ENCODE measurements around the gene ADGRF4. TPM values are rescaled to one million over a fixed set of nuclear protein-coding genes. Genes with fewer than 3 reads are reported as not detected.

The ADGRF4 gene
- total RNA-seq, 1 donor from 2014 or later: 2.6 TPM

DNA sequence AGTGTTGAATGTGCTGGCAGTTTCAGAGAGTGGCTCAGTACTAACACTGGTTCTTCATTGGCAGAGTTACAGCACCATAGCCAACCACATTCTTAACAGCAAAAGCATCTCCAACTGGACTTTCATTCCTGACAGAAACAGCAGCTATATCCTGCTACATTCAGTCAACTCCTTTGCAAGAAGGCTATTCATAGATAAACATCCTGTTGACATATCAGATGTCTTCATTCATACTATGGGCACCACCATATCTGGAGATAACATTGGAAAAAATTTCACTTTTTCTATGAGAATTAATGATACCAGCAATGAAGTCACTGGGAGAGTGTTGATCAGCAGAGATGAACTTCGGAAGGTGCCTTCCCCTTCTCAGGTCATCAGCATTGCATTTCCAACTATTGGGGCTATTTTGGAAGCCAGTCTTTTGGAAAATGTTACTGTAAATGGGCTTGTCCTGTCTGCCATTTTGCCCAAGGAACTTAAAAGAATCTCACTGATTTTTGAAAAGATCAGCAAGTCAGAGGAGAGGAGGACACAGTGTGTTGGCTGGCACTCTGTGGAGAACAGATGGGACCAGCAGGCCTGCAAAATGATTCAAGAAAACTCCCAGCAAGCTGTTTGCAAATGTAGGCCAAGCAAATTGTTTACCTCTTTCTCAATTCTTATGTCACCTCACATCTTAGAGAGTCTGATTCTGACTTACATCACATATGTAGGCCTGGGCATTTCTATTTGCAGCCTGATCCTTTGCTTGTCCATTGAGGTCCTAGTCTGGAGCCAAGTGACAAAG lies 17.0 kb upstream of the ADGRF4 start:
- no peak for DNase-seq

DNA sequence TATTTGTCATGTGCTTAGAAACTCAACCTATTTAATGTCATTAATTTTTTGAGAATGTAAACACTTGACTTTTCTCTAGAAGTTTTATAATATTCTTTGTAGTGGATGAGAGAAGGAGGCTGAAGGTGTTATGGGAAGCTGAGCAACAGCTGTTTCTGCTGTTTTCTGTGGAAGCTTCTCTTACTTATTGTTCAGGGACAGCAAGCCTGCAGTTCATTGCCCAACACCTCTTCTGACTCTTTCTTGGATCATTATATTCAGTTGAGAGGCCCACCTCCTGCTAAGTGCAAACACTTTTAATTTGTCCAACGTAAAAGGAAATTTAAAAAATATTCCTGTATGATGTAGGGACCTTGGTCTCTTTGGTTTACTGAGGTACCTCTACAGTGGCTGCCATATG lies 12.0 kb upstream of the ADGRF4 start:
- no peak for DNase-seq

DNA sequence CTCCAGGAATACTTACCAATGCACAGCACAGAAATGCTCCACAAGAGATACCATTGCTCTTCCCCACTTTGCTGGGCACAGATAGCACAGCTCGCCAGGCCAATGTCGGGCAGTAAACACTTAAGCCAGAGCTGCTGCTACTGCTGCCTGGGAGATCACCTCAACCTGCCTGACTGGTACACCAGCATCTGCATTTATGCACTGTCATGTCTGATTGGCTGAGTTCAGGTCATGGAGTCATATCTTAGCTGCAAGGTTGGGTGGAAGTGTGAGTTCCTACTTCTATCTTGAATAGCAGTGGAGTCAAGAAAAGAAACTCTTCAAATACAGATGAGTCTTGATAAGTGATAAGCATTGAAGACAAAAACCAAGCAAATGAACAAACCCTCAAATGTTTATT lies 10.9 kb upstream of the ADGRF4 start:
- DNase-seq: no peak

DNA sequence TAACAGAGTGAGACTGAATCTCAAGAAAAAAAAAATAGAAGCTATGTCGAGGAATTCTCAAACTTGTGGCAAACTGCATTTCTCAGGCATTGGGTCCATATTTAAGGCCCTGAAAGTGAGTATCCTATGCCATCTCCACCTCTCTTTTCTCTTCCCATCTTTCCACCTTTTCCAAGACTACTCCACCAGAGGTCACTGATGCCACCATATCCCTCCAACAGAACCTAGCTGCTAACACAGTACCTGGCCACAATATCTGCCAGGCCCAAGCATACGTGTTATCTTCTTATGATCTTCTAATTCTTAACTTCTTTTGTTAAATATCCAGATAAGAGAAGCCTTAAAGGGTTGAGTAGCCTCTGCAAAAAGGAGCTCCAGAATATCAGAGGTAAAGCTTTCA lies 8.2 kb upstream of the ADGRF4 start:
- DNase-seq: no peak

DNA sequence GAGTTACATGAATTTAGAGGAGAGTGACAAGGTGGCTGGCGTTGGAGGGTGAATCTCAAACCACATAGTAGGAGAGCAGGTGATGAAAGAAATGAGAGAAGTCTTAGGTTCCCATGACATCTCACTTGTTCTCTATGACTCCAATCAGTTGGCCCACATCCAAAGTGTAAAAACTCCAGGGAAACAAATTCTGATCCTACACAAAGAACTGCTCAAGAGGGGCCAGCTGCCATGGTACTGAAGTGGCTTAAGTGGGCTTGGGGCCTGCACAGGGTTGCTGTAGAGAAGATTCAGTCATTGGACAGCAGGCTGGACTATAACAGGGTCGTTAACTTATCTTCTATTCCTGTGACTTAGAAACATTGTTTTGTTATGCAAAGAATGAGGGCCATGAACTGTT lies 7.6 kb upstream of the ADGRF4 start:
- DNase-seq: no peak

DNA sequence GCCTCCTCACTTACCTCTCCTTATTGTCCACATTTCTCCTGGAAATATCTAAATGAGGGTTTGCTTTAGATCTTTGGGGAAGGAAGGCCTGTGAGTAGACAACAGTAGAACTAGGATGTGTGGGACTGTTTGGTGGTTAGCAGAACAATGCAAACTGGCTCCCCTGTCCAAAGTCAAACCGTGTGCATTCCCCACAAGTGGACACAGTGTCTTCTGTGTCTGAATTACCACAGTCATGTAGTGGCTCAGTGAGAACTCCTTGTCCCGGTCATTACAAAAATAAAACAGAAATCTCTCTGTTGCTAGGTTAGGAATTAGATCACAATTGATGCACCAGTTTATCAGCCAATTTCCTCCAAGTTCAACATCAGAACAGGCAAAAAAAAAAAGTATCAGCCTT lies 455 bp upstream of the ADGRF4 start:
- DNase-seq: no peak

DNA sequence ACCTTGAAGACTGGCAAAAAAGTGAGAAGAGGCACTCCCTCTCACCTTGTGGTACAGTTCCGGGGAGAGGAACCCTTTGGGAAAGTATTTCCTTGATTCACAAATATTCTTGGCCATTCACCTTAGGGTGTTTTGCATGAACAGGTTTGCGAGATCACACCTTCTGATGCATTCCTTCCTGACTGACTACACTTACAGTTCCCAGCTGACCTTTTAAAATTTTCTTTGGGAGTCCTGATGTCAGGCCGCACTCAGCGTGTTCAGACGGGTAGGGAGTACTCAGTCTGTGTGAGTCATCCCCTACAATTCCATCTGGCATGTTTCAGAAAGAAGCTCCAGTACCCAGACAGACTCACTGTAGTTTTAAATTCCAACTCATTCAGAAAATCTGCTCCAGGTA lies 1.7 kb downstream of the ADGRF4 start:
- DNase-seq: no peak

DNA sequence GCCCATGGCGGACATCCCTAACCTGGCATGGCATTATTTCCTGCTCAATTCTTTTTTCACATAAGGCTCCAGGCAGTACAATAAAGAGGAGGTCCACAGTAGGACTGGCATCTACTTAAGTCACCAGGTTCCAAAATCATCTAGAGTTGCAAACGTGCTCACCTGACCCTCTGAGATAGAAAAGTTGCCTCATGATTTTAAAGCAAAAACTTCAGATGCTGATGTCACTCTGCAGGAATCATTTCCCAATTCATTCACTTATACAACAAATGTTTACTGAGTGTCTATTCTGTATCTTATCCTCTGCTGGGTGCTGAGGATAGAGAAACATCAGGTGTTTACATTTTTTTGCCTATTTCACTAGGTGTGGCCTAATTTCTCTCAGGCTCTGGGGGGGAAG lies 2.2 kb downstream of the ADGRF4 start:
- no peak for DNase-seq

DNA sequence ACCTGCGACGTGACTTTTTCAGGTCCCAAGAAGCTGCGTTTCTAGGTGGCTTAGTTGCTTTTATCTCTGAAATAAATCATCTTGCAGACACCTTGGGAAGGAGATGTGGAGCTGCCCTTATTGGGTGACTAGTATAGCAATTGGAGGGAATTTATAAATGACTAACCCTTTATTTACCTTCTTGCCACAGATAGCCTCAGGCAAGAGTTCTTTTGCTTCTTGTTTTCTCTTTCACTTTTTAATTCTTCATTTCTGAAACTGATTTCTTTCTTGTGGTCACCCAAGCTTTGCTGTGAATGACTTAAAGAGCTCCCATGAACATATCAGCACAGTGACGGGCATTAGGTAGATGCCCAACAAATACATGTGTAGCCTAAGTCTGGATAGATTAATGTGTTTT lies 3.0 kb downstream of the ADGRF4 start:
- no peak for DNase-seq

DNA sequence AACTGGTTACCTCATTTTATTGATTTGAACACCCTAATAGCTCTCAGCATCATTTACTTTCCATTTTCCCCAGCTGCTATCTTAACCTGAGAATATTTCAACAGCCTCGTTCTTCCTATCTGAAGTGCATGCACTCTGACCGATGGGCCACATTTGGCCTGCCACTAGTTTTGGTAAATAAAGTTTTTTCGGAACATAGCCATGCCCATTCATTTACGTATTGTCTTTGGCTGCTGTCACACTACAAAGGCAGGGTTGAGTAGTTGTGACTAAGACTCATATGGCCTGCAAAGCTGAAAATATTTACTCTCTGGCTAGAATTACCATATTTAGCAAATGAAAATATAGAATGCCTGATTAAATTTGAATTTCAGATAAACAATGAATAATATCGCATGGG lies 10.8 kb downstream of the ADGRF4 start:
- DNase-seq: no peak

DNA sequence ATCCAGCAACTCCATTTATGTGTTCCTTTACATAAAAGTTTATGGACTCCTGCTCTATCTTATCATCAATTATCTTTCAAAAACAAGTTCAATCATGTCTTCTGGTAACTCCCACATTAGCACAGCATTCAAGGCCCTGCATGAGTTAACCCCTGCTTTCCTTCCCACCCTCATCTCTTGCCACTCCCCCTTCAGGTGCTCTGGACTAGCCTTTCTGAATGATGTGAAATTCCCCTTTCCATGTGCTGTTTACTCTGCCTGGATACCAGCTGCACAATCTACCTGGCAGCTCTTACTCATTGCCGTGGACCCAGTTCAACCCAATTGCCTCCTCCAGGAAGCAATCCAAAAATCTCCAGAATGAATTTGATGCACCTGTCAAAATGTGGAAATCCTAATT lies 11.9 kb downstream of the ADGRF4 start:
- no peak for DNase-seq

DNA sequence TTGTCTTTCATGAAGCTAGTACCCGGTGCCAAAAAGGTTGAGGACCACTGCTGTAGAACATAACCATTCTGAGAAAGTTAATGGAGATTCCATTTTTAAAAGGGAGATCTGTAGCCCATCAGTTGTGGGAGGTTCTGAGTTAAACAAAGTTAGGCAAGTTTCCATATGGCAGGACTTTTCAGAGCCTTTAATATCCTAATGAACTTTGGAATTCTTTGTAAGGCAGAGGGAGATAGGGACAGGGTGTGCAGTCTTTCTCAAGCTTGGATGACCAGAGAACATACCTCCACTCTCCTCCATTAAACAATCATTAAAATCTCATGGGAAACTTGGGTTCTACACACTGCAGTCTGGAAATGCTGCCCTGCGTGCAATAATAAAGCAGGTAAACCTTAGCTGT lies 14.8 kb downstream of the ADGRF4 start:
- no peak for DNase-seq

DNA sequence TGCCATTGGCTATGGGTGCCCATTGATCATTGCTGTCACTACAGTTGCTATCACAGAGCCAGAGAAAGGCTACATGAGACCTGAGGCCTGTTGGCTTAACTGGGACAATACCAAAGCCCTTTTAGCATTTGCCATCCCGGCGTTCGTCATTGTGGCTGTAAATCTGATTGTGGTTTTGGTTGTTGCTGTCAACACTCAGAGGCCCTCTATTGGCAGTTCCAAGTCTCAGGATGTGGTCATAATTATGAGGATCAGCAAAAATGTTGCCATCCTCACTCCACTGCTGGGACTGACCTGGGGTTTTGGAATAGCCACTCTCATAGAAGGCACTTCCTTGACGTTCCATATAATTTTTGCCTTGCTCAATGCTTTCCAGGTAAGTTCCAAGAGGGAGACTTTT lies 16.4 kb downstream of the ADGRF4 start:
- DNase-seq: no peak

DNA sequence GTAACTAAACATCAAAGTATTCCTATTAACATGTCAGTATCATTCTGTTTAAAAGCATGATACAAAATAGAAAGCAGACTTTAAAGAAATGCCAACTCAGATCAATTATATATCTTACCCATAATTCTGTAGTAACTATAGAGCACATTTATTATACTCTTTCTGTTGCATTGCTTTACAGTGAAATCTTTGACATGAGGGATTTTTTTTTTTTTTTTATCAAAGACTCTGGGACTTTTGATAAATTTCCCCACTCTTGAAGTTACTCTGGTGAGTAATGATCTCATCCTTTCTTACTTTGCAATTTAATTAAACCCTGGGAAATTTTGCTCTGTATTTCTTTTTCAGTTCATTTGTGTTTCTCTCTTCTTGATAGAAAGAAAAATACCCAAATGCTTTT lies 17.4 kb downstream of the ADGRF4 start:
- DNase-seq: no peak

DNA sequence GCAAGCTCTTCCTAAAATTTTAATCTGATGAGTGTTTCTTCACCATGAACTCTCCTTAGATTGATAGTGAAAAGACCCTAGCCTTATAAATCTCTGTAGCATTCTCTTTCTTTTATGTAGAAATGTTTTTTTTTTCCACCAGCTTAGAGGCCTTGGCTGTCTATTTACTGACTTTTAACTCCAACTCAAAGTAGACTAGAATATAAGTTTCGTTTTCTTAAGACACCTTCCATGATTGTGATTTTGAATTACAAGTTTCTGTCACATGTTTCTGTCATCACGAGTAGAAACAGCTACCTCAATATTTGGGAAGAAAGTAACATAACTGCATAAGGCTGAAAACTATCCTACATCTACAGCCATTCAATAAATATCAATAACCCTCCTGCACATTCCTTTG lies 17.8 kb downstream of the ADGRF4 start:
- DNase-seq: no peak

DNA sequence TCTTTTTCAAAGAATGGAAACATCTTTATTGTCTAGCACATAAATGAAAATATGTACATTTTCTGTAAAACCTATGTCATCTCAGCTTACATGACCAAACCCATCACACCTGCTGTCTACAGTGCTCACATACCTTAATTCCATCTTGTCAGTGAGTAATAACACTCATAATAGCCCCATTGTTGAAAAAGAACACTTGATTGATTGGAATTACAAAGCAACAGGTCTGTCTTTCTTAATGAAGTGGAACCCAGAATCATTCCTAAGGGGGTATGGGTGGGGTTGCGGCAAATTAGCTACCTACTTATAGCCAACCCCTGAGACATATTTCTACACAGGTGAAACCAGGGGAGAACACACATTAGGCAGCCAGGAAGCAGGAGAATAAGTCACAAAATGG lies 20.2 kb downstream of the ADGRF4 start:
- DNase-seq: no peak

DNA sequence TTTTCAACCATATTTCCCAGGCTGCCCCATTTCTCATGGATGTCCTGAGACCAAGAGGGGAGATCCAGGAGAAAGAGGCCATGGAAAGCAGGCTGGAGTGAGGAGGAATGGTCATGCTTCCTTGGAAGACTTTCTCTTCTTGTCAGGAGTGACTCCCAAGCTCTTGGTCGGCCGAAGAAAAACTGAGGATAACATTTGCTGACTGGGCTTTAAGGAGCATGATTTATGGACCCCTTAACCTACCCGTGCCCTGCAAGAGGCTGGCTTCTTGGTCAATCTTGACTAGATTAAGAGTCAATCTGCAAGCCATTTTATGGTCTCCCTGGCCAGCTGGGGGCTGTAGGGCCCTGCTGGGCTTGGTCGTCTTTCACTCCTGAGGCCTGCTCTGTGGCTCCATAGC lies 22.8 kb downstream of the ADGRF4 start:
- DNase-seq: no peak

DNA sequence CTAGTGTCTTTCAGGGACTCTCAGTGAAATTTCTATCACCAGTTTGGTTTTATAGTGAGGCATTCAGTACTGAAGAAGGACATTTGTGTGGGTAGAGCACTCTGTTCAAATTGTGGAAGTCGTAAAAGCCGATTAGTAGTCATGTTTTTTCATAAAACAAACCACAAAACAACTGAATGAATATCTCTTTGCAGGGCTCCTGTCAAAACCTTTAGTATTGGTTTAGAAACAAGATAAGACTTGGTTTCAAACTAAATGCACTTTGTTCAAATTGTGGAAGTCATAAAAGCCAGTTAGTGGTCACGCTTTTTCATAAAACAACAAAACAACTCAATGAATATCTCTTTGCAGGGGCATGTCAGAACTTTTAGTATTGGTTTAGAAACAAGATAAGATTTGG lies 23.8 kb downstream of the ADGRF4 start:
- no peak for DNase-seq

DNA sequence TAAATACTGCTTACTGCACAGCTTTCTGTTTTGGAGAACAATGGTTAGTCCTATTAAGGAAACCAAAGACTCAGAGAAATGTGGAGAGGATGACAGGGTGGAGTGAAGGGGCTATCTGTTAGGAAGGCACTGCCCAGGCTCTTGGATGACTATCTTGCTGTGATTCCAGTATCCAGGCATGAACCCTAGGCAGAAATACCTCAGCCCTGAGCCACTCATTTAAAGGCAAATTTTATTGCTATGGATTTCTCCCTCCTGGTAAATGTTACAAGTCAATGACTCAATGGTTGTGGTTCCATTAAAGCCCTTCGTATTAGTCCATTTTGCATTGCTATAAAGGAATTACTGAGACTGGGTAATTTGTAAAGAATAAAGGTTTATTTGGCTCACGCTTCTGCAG lies 25.9 kb downstream of the ADGRF4 start:
- DNase-seq: no peak

DNA sequence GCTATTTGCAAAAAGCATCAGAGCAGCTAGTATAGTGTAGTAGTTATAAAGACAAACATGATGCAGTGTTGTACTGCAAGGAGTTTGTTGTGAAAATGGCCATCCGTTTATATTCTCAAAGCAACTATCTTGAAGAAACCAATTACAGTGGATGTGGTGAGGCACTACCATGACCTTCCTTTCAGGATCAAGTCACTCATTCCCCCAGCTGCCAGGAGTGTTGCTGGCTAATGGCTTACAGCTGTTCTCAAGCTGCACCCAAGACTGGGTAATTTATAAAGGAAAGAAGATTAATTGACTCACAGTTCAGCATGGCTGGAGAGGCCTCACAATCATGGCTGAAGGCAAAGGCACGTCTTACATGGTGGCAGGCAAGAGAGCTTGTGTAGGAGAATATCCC lies 29.0 kb downstream of the ADGRF4 start:
- no peak for DNase-seq

DNA sequence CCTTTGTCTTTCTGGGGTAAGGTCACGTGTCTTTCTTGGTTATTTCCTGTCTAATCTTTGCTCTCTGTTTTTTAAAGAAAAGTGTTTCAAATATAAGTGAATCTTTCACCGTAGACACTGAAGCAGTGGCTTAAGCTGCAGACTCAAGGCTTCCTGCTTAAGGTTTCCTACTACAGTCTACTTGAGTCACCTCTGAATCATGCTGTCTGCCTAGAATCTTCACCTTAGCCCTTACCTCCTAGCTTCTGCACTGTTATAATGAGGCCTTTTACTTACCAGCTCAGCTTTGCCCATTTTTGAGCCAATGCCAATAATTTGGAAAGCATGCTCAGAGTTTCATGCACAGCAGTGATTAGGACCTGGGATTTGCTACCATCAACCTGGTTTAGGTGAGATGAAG lies 30.6 kb downstream of the ADGRF4 start:
- no peak for DNase-seq

DNA sequence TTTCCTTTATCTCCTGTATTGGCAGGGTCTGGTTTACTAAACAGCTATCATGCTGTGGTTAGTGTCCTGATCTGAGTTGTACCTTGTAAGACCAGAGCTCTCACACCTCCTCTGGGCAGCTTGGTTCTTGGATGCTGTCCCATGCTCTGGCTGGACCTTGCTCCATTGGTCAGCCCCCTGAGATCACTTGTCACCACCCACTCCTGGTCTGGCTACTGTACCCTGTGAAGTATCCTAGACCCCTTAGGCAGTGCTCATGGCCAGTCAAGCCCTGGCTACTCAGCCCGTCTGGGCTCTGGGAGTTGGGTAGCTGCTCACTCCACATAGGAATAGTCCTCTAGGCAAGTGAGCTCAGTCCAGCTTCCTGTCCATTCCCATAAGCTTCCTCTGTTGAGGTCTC lies 31.1 kb downstream of the ADGRF4 start:
- no peak for DNase-seq

DNA sequence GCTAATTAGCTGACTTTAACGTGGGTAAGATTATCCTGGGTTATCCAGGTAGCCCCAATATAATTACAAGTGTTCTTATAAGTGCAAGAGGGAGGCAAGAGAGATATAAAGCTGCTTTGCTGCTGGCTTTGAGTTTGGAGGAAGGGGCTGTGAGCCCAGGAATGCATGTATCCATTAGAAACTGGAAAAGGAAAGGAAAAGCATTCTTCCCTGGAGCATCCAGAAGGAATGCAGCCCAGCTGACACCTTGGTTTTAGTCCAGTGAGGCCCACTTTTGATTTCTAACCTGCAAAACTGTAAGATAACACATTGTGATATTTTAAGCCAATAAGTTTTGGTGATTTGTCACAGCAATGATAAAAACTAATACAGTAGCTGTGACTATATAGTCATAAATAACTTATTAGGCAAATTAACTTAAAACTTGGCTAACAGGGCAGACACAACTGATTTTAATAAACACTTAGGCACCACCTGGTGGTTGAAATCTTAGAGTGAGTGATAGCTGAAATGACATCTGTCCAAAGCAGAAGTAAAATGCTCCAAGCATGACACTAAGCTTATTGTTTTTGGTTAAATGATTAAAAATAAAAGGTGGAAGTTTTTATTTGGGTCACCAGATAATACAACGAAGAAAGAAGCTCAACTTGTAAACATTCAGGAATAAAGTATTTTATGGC lies 35.6 kb downstream of the ADGRF4 start:
- DNase-seq: no peak

DNA sequence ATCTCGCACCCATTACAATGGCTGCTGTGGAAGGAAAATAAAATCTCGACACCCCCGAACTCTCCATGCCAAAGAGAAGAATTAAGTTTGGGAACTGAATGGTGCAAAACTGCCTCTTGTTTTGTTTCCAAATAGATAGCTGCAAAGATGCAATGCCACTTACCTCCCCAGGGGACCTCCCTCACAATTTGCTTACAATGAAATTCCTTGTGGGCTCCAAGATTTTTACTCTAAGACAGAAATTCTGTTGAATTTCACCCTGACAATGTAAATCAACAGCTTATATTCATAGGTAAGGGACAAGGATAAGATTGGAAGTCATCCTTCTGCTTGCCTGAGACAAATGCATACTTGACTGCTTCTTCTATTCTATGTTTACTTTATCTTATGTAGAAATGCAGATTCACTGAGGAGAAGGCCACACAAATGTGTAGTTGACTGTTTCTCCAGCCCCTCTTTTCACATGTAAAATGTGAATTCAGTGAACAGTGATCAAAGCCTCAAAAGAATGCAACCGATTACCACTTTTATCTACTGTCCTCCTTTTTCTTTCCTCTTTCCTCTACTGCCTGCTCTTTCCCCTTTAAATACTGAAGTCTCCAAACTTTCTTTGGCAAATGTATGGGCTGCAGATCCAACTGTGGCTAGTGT lies 36.6 kb downstream of the ADGRF4 start:
- no peak for DNase-seq
